IPS DF 4.7 (cell line): ENCODE data around the gene MGAT4A.

Experiments used
- DNase-seq: peaks from one replicate; pipeline ENCODE4 v3.0.0-alpha.2; 2013; ENCODE audit warnings: low spot score; ENCODE audit errors: extremely low read depth

The MGAT4A gene

GRCh38 chr2:98573426-98573825, 157.5 kb downstream of the MGAT4A start:
- no peak for DNase-seq

GRCh38 chr2:98572676-98573075, 158.3 kb downstream of the MGAT4A start:
- DNase-seq = no peak

GRCh38 chr2:98572211-98572610, 158.7 kb downstream of the MGAT4A start:
- no peak for DNase-seq

- DNase-seq = no peak
These were observed 159.1 kb downstream of the MGAT4A start for GRCh38 chr2:98571796-98572195.

- no peak for DNase-seq
These were observed 159.7 kb downstream of the MGAT4A start for GRCh38 chr2:98571121-98571701.

GRCh38 chr2:98570356-98570755, 160.6 kb downstream of the MGAT4A start:
- no peak for DNase-seq

GRCh38 chr2:98569915-98570314, 161.0 kb downstream of the MGAT4A start:
- DNase-seq = no peak

- peak; percentile 14 for DNase-seq
These were observed 161.6 kb downstream of the MGAT4A start for GRCh38 chr2:98569197-98569793.
